LHCN-M2 (cell line): ENCODE measurements around the gene WDR53. TPM values are rescaled to one million over a fixed set of nuclear protein-coding genes. Genes with fewer than 3 reads are reported as not detected.
"Not testable (repeated sequence)": the region's sequence is repeated elsewhere in the genome, so short reads cannot be mapped to it uniquely, and the experiment has no call there.

Source experiments
- DNase-seq: peaks from one replicate; pipeline ENCODE4 v3.0.0-alpha.2; 2012; ENCODE audit warnings: low read depth
- polyA plus RNA-seq: library from polyadenylated mRNA; unstranded; fragments of >200 nt; gene quantifications from one replicate; pipeline ENCODE4 v1.2.1, GENCODE V29; 2012; ENCODE audit warnings: missing spikeins
- total RNA-seq: library from RNA; depleted of rRNA; stranded (reverse); fragments of >200 nt; gene quantifications from 2 replicates; pipeline ENCODE4 v1.2.3, GENCODE V29; 2014; rRNA removed

The WDR53 gene
- 6.1 and 8.3 TPM in 2 replicates for total RNA-seq
- polyA plus RNA-seq: 7.4 TPM

DNA sequence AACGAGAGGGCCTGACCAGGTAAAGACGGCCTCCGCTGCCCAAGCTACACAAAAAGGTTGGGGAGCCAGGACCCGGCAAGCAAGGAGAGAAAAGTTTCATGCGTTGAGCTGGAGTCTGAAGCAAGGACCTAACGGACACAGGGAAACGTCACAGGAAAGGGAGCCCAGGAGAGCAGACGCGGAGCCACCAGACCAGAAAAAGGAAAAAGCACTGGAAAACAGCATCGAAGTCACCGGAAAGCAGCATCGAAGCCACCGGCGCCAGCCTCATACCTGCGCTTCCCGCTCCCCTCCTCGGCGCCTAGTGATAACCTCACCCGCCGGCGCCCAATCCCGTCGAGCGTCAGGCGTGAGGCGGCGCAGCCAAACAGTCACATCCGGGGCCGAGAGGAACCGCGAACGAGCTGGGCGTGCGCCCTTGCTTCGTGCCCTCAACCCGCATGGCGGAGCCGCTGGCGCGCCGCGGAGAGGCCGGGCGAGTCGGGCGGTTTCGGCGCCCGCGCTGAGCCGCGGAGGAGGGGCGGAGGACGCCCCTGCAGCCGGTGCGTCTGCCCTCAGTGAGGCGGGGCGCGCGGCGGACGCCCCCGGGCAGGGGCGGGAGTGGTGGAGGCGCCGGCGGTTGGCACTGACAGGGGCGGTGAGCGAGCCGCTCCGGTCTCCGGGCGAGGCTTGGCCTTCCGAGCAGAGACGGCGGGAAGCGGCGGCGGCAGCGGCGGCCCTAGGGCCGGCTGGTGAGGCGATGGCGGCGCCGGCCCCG is at the start of gene WDR53, which contains the start of gene FBXO45:
WDR53 (minus strand) TSS at position 309 of the 757 bp plus-strand sequence. CDS start 7,079 bp downstream, outside the sequence.
FBXO45 (plus strand) TSS at position 415 of the 757 bp plus-strand sequence; CDS start at position 740, 325 bp downstream.
- peak; percentile 92 for DNase-seq

DNA sequence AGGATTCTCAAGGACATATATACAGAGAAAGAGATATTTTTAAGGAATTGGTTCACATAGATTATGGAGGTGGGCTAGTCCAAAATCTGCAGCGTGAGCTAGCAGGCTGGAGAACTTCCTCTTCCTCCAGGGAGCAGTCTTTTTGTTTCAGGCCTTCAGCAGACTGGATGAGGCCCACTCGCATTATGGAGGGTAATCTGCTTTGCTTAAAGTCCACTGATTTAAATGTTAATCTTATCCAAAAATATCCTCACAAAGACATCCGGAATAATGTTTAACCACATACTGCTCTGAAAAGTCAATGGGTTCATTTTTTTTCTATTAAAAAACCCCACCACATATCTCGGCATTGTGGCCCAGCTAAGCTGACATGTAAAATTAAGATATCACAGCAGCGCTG is 48.9 kb upstream of the WDR53 start:
- DNase-seq: no peak

- DNase-seq: not testable (repeated sequence)
These were observed 46.9 kb upstream of the WDR53 start for GRCh38 chr3:196615234-196615633.

DNA sequence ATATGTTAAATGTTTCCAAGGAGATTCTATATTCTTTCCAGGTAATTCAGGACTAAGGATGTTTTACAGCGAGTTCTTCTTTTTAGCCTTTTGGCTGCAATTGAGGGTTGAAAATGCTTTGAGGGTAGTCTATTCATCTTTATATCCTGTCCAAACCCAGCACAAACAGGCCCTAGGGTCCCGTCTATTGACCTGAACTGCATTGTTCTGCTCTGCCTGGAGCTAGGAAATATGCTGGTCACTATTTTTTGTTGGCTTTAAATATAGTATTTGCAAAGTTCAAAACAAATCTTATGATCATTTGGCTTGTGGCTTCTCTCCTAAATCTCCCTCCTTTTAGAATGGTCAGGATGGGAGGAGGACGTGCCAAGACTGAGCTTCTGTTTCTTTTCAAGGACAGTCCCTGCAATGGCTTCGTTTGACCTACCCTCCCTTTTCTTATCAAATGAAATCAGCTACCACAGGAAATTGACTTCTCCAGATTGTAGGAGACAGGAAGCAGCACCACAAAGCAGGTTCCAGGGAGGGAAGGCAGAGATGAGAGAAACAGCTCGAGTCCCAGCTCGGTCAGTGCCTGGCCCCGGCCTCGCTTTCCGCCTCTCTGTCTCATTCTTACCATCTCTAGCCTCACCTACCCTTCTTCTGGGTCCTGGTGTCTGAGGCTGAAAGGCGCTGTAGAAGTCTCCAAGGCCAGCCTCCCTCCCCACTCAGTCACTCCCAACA is 43.6 kb upstream of the WDR53 start:
- no peak for DNase-seq

DNA sequence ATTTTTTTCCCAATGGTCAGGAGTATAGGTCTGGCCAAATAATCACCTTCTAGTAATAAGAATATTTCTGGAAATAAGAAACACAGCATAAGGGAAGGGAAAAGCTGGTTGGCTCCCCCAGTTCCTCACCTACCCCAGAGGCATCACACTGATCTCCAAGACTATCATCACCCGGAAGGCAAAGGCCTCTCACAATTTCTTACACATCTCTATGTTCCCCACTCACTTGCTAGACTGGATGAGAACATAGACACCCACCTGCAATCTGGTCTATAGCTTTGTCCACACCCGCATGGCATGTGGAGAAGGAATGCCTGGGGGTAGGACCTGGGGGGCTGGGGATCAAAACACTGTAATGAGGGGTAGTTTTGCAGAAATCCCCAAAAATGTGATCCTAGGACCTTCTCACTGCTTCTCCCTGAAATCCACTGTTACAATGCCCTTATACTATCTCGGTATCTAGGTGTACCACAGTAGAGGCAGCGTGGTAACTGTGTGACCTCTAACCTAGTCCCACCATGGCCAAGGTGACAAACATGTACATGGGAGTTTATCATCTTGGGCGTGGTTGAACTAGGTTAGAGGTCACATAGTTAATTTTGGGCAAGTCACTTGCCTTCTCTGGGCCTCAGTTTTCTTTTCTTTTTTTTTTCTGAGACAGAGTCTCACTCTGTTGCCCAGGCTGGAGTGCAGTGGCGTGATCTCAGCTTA is 41.6 kb upstream of the WDR53 start:
- DNase-seq: no peak

DNA sequence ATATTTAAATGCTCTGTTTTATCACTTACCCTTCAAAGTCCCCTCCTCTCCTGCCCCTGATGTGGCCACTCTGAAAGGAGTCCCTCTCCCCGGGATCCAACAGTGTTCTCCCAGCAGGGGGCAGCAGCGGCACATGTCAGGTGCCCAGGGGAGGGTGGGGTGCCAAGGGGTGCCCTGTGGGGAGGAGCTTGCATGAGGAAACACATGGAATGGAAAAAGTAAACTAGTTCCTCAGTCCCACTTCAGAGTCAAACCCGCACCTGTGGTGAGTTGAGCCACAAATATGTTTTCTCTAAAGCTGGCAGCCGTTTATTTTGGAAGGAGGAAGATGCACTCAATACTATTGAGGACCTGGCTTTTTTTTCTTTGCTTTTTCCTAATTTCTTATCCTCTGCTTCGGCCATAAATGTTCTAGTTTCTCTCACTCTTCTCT is 41.0 kb upstream of the WDR53 start:
- peak; percentile 77 for DNase-seq

DNA sequence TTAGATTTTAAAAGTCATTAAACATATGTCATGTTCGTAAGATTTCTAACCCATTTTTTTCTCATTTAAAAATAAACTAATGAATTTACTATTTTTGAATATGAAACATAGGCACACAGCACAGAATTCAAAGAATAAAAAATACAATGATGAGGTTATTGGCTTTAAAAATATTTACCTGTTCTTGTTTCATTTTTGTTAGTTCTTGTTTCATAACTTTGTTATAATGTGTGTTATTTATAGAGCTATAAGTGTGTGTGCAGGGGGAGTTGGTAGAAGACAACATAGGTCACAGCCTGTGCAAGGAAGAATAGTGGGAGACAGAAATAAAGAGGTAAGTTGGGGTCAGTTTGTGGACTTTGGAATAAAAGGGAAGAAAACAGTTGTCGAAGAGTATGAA is 40.3 kb upstream of the WDR53 start:
- DNase-seq: no peak

DNA sequence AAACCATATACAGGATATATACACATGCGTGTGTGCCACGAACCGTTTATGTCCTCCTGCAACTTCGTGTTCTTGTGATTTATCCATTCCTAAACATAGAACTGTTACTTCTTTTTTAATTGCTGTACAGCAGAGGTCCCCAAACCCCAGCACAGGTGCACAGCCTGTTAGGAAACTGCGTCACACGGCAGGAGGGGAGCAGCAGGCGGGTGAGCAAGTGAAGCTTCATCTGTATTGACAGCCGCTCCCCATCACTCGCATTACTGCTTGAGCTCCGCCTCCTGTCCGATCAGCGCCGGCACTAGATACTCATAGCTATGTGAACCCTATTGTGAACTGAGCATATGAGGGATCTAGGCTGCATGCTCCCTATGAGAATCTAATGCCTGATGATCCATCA is 36.2 kb upstream of the WDR53 start:
- DNase-seq: peak; percentile 9

DNA sequence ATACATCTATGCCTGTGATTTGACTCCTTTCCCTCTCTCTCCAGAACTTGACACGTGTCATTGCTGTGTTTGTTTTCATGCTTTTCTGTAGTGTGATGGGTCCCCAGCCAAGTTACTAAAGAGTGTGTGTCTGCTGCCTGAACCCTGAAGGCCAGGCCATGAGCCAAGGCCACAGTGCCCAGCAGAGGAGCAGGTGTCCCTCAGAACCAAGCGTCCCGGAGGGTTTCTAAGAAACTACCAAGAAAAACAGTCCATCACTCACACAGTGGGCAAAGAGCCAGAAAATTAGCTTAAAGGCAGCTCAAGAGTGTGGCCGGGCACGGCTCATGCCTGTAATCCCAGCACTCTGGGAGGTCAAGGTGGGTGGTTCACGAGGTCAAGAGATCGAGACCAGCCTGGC is 35.3 kb upstream of the WDR53 start:
- peak; percentile 32 for DNase-seq

- no peak for DNase-seq
These were observed 34.3 kb upstream of the WDR53 start for GRCh38 chr3:196602673-196603072.

DNA sequence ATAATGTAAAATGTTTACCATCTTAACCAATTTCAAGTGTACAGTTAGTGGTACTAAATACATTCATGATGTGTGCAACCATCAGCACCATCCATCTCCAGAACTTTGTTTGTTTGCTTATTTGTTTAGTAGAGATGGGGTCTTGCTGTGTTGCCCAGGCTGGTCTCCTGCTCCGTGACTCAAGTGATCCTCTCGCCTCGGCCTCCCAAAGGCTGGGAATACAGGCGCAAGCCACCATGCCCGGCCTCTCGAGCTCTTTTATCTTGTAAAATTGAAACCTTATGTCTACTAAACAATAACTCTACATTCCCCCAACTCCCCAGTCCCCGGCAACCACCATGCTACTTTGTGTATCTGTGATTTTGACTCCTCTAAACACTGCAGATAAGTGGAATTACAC is 32.0 kb upstream of the WDR53 start:
- no peak for DNase-seq

GRCh38 chr3:196599734-196600128 is 31.4 kb upstream of the WDR53 start:
- DNase-seq: no peak

GRCh38 chr3:196597971-196598733 is 29.8 kb upstream of the WDR53 start:
- not testable (repeated sequence) for DNase-seq

DNA sequence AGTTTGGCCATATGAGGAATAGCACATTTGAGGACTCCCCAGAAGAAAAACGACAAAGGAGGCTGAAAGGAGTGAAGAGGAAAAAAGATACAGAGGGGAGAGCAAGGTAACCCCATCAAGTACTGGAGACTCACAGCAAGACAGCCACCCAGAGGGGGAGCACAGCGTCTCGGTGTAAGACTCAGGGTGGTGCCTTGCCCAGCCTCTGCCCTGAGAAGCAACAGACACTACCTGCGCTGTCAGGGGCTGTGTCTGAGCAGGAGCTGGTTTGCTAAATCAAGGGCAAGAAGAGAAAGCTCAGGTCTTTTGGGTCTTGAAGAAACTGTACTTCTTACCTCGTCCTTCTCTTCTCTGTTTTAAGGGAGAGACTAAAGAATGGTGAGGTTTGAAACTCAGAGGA is 28.0 kb upstream of the WDR53 start:
- DNase-seq: no peak

DNA sequence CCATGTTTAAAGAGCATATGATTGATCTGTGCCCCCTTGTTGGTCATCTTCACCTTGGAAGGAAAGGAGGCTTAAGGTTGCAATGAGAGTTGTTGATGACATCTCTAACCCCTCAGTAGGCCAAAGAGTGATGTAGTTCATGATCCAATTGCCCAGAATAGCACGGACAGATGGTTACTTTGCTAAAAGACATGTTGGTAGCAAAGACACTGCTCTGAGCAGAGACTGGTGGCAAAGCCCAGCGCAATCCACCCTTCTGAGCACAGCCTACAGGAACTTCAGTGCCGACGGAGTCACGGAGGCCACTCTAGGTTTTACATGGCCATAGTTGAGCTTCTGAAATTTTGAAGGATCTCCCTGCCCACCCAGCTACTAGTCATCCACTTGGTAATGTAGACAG is 21.9 kb upstream of the WDR53 start:
- DNase-seq: no peak

- no peak for DNase-seq
These were observed 16.8 kb upstream of the WDR53 start for GRCh38 chr3:196585044-196585757.

- DNase-seq: no peak
These were observed 4.0 kb upstream of the WDR53 start for GRCh38 chr3:196572389-196572788.

- DNase-seq: not testable (repeated sequence)
These were observed 2.0 kb upstream of the WDR53 start for GRCh38 chr3:196570332-196570731.

DNA sequence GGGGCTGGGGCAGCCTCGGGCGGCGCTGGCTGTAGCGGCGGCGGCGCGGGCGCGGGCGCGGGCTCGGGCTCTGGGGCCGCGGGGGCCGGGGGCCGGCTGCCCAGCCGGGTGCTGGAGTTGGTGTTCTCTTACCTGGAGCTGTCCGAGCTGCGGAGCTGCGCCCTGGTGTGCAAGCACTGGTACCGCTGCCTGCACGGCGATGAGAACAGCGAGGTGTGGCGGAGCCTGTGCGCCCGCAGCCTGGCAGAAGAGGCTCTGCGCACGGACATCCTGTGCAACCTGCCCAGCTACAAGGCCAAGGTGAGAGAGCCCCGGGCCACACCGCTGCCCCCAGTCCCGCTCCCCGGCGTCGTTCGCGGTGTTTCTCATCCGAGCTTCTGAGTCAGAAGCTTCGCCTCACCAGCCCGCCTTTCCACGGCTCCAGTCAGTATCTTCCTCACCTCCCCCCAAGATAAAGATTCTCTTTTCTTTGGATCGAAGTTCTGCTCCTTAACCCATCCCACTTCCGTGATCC is 706 bp upstream of the WDR53 start:
- peak; percentile 24 for DNase-seq

DNA sequence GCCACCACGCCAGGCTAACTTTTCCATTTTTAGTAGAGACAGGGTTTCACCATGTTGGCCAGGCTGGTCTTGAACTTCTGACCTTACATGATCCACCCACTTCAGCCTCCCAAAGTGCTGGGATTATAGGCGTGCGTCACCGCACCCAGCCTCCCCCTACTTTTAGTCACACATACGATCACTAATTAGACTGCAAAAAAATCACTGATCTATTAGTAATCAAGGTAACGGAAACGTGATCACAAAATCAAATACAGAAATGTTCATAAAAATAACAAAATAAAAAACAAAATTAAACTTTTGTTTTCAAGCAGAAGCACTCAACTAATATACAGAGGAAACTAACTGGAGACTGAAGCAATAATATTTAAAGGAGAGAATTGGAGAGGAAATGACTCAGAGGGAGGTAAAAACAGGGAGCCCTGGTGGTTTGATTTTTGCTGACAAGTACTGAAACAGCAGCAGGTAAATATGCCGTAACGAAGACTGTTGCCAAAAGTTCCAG is 4.6 kb downstream of the WDR53 start:
- DNase-seq: no peak
